Thyroid gland (tissue), 4 donors: Measurements from ENCODE around the gene CILP2. TPM values are rescaled to one million over a fixed set of nuclear protein-coding genes. Genes with fewer than 3 reads are reported as not detected.

ENCODE experiments used
- DNase-seq, 2 donors: peaks; one replicate each; pipeline ENCODE4 v3.0.0-alpha.2; 2019
- H3K27ac ChIP-seq, 3 donors: fragments of 200-600 bp; sonication (generic); 1 replicate in 2 of 3; 2 replicates in 1 of 3; pipeline ENCODE4 v1.5.1; 2016 to 2019; ENCODE audit warnings: mild to moderate bottlenecking in 1 of 3, moderate library complexity in 1 of 3
- H3K27me3 ChIP-seq: fragments of 200-600 bp; sonication (generic); one replicate; pipeline ENCODE4 v1.5.1; 2019
- H3K36me3 ChIP-seq, 2 donors: fragments of 200-600 bp; sonication (generic); one replicate each; pipeline ENCODE4 v1.5.1; 2016 to 2019
- H3K4me1 ChIP-seq, 2 donors: fragments of 200-600 bp; sonication (generic); one replicate each; pipeline ENCODE4 v1.5.1; 2017 to 2019
- H3K4me3 ChIP-seq, 3 donors: fragments of 200-600 bp; sonication (generic); replicated peaks in 1 of 3; 1 replicate in 2 of 3; 2 replicates in 1 of 3; pipeline ENCODE4 v1.5.1; 2016; ENCODE audit warnings: mild to moderate bottlenecking in 1 of 3
- H3K9me3 ChIP-seq: fragments of 200-600 bp; sonication (generic); one replicate; pipeline ENCODE4 v1.5.1; 2017
- CTCF ChIP-seq, 6 experiments: fragments of 200-600 bp in 3 of 6; fragments of 450-650 bp in 3 of 6; sonication (generic) in 3 of 6; IDR thresholded peaks; one replicate each; pipeline ENCODE4 v1.5.1; 2016 to 2019; ENCODE audit warnings: antibody characterized with exemption in 6 of 6, mild to moderate bottlenecking in 2 of 6, inconsistent platforms in 1 of 6, moderate library complexity in 1 of 6
- POLR2A ChIP-seq, 2 donors: fragments of 450-650 bp; IDR thresholded peaks; one replicate each; pipeline ENCODE4 v1.6.1; 2017; ENCODE audit warnings: antibody characterized with exemption in 2 of 2, mild to moderate bottlenecking in 2 of 2, moderate library complexity in 1 of 2
- WGBS, 2 donors: methylation state at CpG; one replicate each; pipeline ENCODE4 v1.1.5; 2017; 5-methylcytosine and 5-hydroxymethylcytosine counted together
- intact Hi-C: fragments of 100-400 bp; cut with DNase I; formaldehyde crosslinking; loops from one replicate; pipeline ENCODE4 v1.15.1; 2023
- total RNA-seq, 4 donors: library from RNA; depleted of rRNA; stranded (reverse); fragments of >200 nt; gene quantifications; one replicate each; pipeline ENCODE4 v1.2.3, GENCODE V29; 2016

CILP2 gene
- total RNA-seq, 4 donors from 2014 or later: 0.63 to 4.2 (median 2.4) TPM

DNA sequence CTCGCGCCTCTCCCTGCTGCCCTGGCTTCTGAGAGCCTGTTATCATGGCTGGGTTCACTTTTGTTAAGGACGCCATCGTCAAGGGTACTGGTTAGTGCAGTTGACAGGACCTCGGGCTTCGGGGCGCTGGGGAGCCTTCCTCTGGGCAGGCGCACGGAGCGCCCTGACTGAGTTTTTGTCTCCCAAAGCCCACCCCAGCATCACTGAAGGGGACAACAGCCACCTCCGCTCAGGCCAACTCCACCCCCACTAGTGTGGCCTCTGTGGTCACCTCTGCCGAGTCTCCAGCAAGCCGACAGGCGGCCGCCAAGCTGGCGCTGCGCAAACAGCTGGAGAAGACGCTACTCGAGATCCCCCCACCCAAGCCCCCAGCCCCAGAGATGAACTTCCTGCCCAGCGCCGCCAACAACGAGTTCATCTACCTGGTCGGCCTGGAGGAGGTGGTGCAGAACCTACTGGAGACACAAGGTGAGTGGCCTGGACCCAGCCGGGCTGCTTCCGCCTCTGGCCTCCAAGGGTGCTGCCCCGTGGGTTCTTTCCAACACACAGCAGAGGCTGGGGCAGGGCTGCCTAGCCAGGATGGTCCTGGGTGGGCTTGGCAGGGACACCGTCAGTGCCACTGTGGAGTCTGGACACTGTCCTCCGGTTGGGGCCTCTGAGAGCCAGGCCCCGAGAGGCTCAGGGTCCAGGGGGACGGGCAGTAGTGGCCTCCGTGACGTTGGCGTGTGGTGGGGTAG is 39.6 kb upstream of the CILP2 start:
- no peaks in the 10 kb centered on the region for H3K27me3 ChIP-seq
- WGBS, 2 donors: 94 to 95% methylated on average over 25 to 32 of the region's 33 CpGs
- peaks cover 4 to 6% of the 10 kb centered on the region in 2 donors for H3K4me1 ChIP-seq
- no peak overlapping the region for H3K27ac ChIP-seq
- peaks cover 73 to 74% of the 10 kb centered on the region in 2 donors for H3K36me3 ChIP-seq
- no peak for TF ChIP-seq POLR2A (IDR thresholded peaks at IDR 0.05)
- no peak for TF ChIP-seq CTCF (IDR thresholded peaks at IDR 0.05)
- intact Hi-C loops: no loop called here
- H3K4me3 ChIP-seq: no peak overlapping the region
- no peak for DNase-seq
- no peaks in the 10 kb centered on the region for H3K9me3 ChIP-seq

DNA sequence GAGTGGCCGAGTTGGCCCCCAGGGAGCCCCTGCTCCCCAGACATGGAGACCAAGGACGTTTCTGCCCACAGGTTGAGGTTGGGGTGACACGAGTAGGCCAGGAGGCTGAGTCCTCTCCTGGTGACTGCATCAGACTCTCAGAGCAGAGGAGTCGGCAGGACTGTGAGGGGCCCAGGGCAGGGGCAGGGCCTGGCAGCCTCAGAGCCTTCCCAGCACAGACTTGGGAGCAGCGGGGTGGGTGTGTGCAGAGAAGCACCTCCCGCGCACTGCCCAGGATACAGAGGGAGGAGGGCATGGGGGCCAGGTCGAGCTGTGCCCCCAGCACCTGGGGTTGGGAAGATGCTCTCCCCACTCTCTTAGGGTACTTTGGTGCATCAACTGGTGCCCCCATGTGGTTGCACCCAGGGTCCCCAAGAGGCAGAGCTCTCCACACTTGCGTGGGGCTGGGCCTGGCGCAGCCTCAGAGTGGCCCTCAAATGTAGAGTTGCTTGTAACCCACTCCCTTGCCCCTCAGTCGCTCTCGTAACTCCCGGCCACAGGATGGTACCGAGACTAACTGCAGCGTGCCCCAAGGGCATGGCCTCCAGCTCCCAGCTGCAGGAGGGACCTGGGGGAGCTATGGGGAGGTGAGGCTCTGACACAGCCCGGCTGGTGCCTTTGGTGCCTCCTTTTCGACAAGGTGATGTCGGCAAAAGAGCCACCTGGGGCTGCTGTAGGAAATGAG is 38.6 kb upstream of the CILP2 start:
- Histone ChIP-seq H3K9me3 (no peaks in the 10 kb centered on the region), H3K4me1 (peaks cover 4 to 13% of the 10 kb centered on the region in 2 donors), H3K4me3 (no peak overlapping the region), H3K27ac (no peak overlapping the region), H3K36me3 (peaks cover 66 to 69% of the 10 kb centered on the region in 2 donors), H3K27me3 (no peaks in the 10 kb centered on the region)
- whole genome bisulfite sequencing, 2 donors: 90 to 95% methylated on average over 12 to 17 of the region's 18 CpGs
- intact Hi-C loops: no loop called here
- no peak for DNase-seq
- TF ChIP-seq POLR2A (IDR thresholded peaks at IDR 0.05) (no peak), CTCF (IDR thresholded peaks at IDR 0.05) (no peak)

GRCh38 chr19:19500975-19501644 is 37.0 kb upstream of the CILP2 start:
- intact Hi-C loops: no loop called here
- no peak for DNase-seq
- H3K9me3 ChIP-seq: no peaks in the 10 kb centered on the region
- no peak overlapping the region for H3K4me3 ChIP-seq
- WGBS, 2 donors: 91 to 94% methylated on average over 31 to 32 of the region's 34 CpGs
- H3K4me1 ChIP-seq: peaks cover 4 to 13% of the 10 kb centered on the region in 2 donors
- peaks cover 68 to 81% of the 10 kb centered on the region in 2 donors for H3K36me3 ChIP-seq
- no peaks in the 10 kb centered on the region for H3K27me3 ChIP-seq
- no peak for TF ChIP-seq CTCF (IDR thresholded peaks at IDR 0.05)
- no peak for TF ChIP-seq POLR2A (IDR thresholded peaks at IDR 0.05)
- no peak overlapping the region for H3K27ac ChIP-seq

DNA sequence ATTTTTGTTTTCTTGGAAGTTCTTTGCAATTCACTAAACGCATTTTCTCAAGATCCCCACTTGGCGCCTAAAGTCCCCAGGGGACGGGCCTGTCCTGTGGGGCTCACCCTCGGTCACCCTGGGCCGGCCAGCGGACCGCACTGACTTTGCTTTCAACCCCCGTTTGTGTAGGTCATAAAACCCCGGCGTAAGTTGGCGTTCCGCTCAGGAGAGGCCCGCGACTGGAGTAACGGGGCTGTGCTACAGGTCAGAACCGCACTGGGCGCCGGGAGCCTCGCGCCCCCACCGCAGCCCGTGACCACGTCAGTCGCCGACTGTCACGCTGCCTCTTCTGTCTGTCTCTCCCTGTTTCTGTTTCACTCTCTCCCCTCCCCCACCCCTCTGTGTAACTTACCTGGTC is 36.3 kb upstream of the CILP2 start:
- no peak overlapping the region for H3K4me3 ChIP-seq
- intact Hi-C loops: no loop called here
- DNase-seq: no peak
- H3K27me3 ChIP-seq: no peaks in the 10 kb centered on the region
- peaks cover 65 to 76% of the 10 kb centered on the region in 2 donors for H3K36me3 ChIP-seq
- TF ChIP-seq CTCF (IDR thresholded peaks at IDR 0.05): no peak
- TF ChIP-seq POLR2A (IDR thresholded peaks at IDR 0.05): no peak
- peaks cover 4 to 13% of the 10 kb centered on the region in 2 donors for H3K4me1 ChIP-seq
- no peaks in the 10 kb centered on the region for H3K9me3 ChIP-seq
- no peak overlapping the region for H3K27ac ChIP-seq
- 96 to 97% methylated on average over 26 of the region's 26 CpGs for WGBS, 2 donors
